Thyroid gland (tissue), 4 donors: ENCODE data around the gene ZNF346. TPM values are rescaled to one million over a fixed set of nuclear protein-coding genes. Genes with fewer than 3 reads are reported as not detected.

Experiments
- DNase-seq, 2 donors: peaks; one replicate each; pipeline ENCODE4 v3.0.0-alpha.2; 2019
- H3K27ac ChIP-seq, 3 donors: fragments of 200-600 bp; sonication (generic); 1 replicate in 2 of 3; 2 replicates in 1 of 3; pipeline ENCODE4 v1.5.1; 2016 to 2019; ENCODE audit warnings: mild to moderate bottlenecking in 1 of 3, moderate library complexity in 1 of 3
- H3K27me3 ChIP-seq: fragments of 200-600 bp; sonication (generic); one replicate; pipeline ENCODE4 v1.5.1; 2019
- H3K36me3 ChIP-seq, 2 donors: fragments of 200-600 bp; sonication (generic); one replicate each; pipeline ENCODE4 v1.5.1; 2016 to 2019
- H3K4me1 ChIP-seq, 2 donors: fragments of 200-600 bp; sonication (generic); one replicate each; pipeline ENCODE4 v1.5.1; 2017 to 2019
- H3K4me3 ChIP-seq, 3 donors: fragments of 200-600 bp; sonication (generic); replicated peaks in 1 of 3; 1 replicate in 2 of 3; 2 replicates in 1 of 3; pipeline ENCODE4 v1.5.1; 2016; ENCODE audit warnings: mild to moderate bottlenecking in 1 of 3
- H3K9me3 ChIP-seq: fragments of 200-600 bp; sonication (generic); one replicate; pipeline ENCODE4 v1.5.1; 2017
- CTCF ChIP-seq, 6 experiments: fragments of 200-600 bp in 3 of 6; fragments of 450-650 bp in 3 of 6; sonication (generic) in 3 of 6; IDR thresholded peaks; one replicate each; pipeline ENCODE4 v1.5.1; 2016 to 2019; ENCODE audit warnings: antibody characterized with exemption in 6 of 6, mild to moderate bottlenecking in 2 of 6, inconsistent platforms in 1 of 6, moderate library complexity in 1 of 6
- POLR2A ChIP-seq, 2 donors: fragments of 450-650 bp; IDR thresholded peaks; one replicate each; pipeline ENCODE4 v1.6.1; 2017; ENCODE audit warnings: antibody characterized with exemption in 2 of 2, mild to moderate bottlenecking in 2 of 2, moderate library complexity in 1 of 2
- WGBS, 2 donors: methylation state at CpG; one replicate each; pipeline ENCODE4 v1.1.5; 2017; 5-methylcytosine and 5-hydroxymethylcytosine counted together
- intact Hi-C: fragments of 100-400 bp; cut with DNase I; formaldehyde crosslinking; loops from one replicate; pipeline ENCODE4 v1.15.1; 2023
- total RNA-seq, 4 donors: library from RNA; depleted of rRNA; stranded (reverse); fragments of >200 nt; gene quantifications; one replicate each; pipeline ENCODE4 v1.2.3, GENCODE V29; 2016

The ZNF346 gene
- total RNA-seq, 4 donors from 2014 or later: 23.6 to 34.8 (median 26.2) TPM

- Histone ChIP-seq H3K4me1 (peaks cover 4% of the 10 kb centered on the region in 2 donors), H3K9me3 (no peaks in the 10 kb centered on the region), H3K27me3 (no peaks in the 10 kb centered on the region), H3K4me3 (no peak overlapping the region), H3K36me3 (no peaks in the 10 kb centered on the region), H3K27ac (no peak overlapping the region)
- WGBS, 2 donors: 94 to 96% methylated on average over 4 of the region's 4 CpGs
- intact Hi-C loops: no loop called here
- no peak for TF ChIP-seq POLR2A (IDR thresholded peaks at IDR 0.05)
- no peak for TF ChIP-seq CTCF (IDR thresholded peaks at IDR 0.05)
- no peak for DNase-seq
These were observed 12.3 kb upstream of the ZNF346 start for GRCh38 chr5:177010153-177010552.

- WGBS, 2 donors: 92 to 98% methylated on average over 4 of the region's 4 CpGs
- no peak overlapping the region for H3K27ac ChIP-seq
- TF ChIP-seq POLR2A (IDR thresholded peaks at IDR 0.05) (no peak), CTCF (IDR thresholded peaks at IDR 0.05) (no peak)
- no peaks in the 10 kb centered on the region for H3K4me1 ChIP-seq
- H3K4me3 ChIP-seq: no peak overlapping the region
- no peak for DNase-seq
- intact Hi-C loops: no loop called here
- H3K36me3 ChIP-seq: no peaks in the 10 kb centered on the region
- no peaks in the 10 kb centered on the region for H3K9me3 ChIP-seq
- no peaks in the 10 kb centered on the region for H3K27me3 ChIP-seq
These were observed 7.3 kb upstream of the ZNF346 start for GRCh38 chr5:177015156-177015555.

GRCh38 chr5:177018341-177018740 is 4.2 kb upstream of the ZNF346 start:
- DNase-seq: no peak
- no peak overlapping the region for H3K4me3 ChIP-seq
- no peaks in the 10 kb centered on the region for H3K9me3 ChIP-seq
- peaks cover 5 to 6% of the 10 kb centered on the region in 2 donors for H3K4me1 ChIP-seq
- H3K27me3 ChIP-seq: no peaks in the 10 kb centered on the region
- no peaks in the 10 kb centered on the region for H3K36me3 ChIP-seq
- TF ChIP-seq CTCF (IDR thresholded peaks at IDR 0.05) (no peak), POLR2A (IDR thresholded peaks at IDR 0.05) (no peak)
- intact Hi-C loops: no loop called here
- no peak overlapping the region for H3K27ac ChIP-seq
- 83 to 85% methylated on average over 2 of the region's 2 CpGs for WGBS, 2 donors

- DNase-seq: no peak
- Histone ChIP-seq H3K9me3 (no peaks in the 10 kb centered on the region), H3K27me3 (no peaks in the 10 kb centered on the region), H3K27ac (no peak overlapping the region), H3K4me3 (no peak overlapping the region), H3K36me3 (no peaks in the 10 kb centered on the region), H3K4me1 (peaks cover 13 to 15% of the 10 kb centered on the region in 2 donors)
- TF ChIP-seq CTCF (IDR thresholded peaks at IDR 0.05): no peak
- no peak for TF ChIP-seq POLR2A (IDR thresholded peaks at IDR 0.05)
- intact Hi-C loops: no loop called here
- 93 to 97% methylated on average over 2 of the region's 2 CpGs for WGBS, 2 donors
These were observed 2.5 kb upstream of the ZNF346 start for GRCh38 chr5:177020033-177020432.

- Histone ChIP-seq H3K4me1 (peaks cover 15 to 17% of the 10 kb centered on the region in 2 donors), H3K36me3 (no peaks in the 10 kb centered on the region), H3K27ac (peak overlapping the region; percentile 79 to 85 (median 83)), H3K27me3 (no peaks in the 10 kb centered on the region), H3K9me3 (no peaks in the 10 kb centered on the region), H3K4me3 (peak overlapping the region in 2 of 3 donors; percentile 77)
- WGBS, 2 donors: 13 to 19% methylated on average over 6 of the region's 6 CpGs
- DNase-seq: peak in 1 of 2 donors; percentile 16
- no peak for TF ChIP-seq POLR2A (IDR thresholded peaks at IDR 0.05)
- TF ChIP-seq CTCF (IDR thresholded peaks at IDR 0.05): no peak
- intact Hi-C loops: no loop called here
These were observed 788 bp downstream of the ZNF346 start for GRCh38 chr5:177023303-177023664.
